Measurements from ENCODE around the gene ADAT3. TPM values are rescaled to one million over a fixed set of nuclear protein-coding genes. Genes with fewer than 3 reads are reported as not detected.

Gene ADAT3
- total and polyA plus RNA-seq, 2 of the 4 experiments (the other 2 are of a cell fraction), result 0.36 to 2.8 TPM

GRCh38 chr19:1955171-1956121, 50.2 kb downstream of the ADAT3 start:
- dilution Hi-C loops (cut with HindIII; ENCODE audit: low sequenced_read_pairs, unreplicated experiment), result no loop called here
- H4K91ac ChIP-seq (ENCODE audit: insufficient read depth, low read depth, low read length), result no peak overlapping the region
- no peak overlapping the region for H3K27ac ChIP-seq (ENCODE audit: insufficient read depth, low read length)
- H3K18ac ChIP-seq (ENCODE audit: low read depth, low read length), result no peak overlapping the region
- H2BK20ac ChIP-seq (ENCODE audit: low read depth, low read length), result no peak overlapping the region
- H4K5ac ChIP-seq (ENCODE audit: low read depth, low read length), result no peak overlapping the region
- peaks cover 12% of the 10 kb centered on the region; the same call in 1 of the 2 replicates for H3K36me3 ChIP-seq (ENCODE audit: control insufficient read depth, insufficient read depth, low read length)
- DNase-seq (no peak), ATAC-seq (ENCODE audit: low read depth) (no peak)
- ChIA-PET POLR2A (ENCODE audit: unreplicated experiment) (no interaction called here), CTCF (no interaction called here)
- no peak overlapping the region for H3K4me3 ChIP-seq (ENCODE audit: insufficient read depth, low read depth, low read length)
- H3K14ac ChIP-seq (replicated peaks; ENCODE audit: low read depth, low read length), result no peak overlapping the region
- H2BK120ac ChIP-seq (ENCODE audit: low read depth, low read length), result no peak overlapping the region
- WGBS, 2 experiments (ENCODE audit: extremely low coverage in 2 of 2, insufficient read length in 1 of 2), result 88% methylated on average over 40 of the region's 51 CpGs; no CpG with 5 or more reads in 1 of the 2 experiments
- peaks cover 86% of the 10 kb centered on the region for H4K20me1 ChIP-seq (ENCODE audit: insufficient read depth, low read length)
- no peak overlapping the region for H3K23ac ChIP-seq (ENCODE audit: low read depth, low read length)
- H3K79me1 ChIP-seq (ENCODE audit: low read depth in 1 of 2, low read length in 2 of 2), result peaks cover 12 to 70% of the 10 kb centered on the region in 2 experiments; a peak in 3 of 4 replicates
- H3K4me2 ChIP-seq (ENCODE audit: low read depth, low read length), result no peak overlapping the region
- H3K56ac ChIP-seq (ENCODE audit: extremely low read depth, insufficient read depth, low read length), result no peak overlapping the region
- H3K9me1 ChIP-seq (ENCODE audit: insufficient read depth, low read length), result peaks cover 5% of the 10 kb centered on the region; the same call in 1 of the 2 replicates
- H2AK5ac ChIP-seq (ENCODE audit: low read depth, low read length), result no peak overlapping the region
- H2BK15ac ChIP-seq (ENCODE audit: low read depth, low read length), result no peak overlapping the region
- H3K27me3 ChIP-seq (ENCODE audit: control insufficient read depth, insufficient read depth, low read length), result no peaks in the 10 kb centered on the region
- no peak overlapping the region for H2AFZ ChIP-seq (replicated peaks; ENCODE audit: low read length, poor library complexity)
- no TSS peak for BruUV-seq (replicated peaks)
- H4K8ac ChIP-seq (ENCODE audit: low read depth in 2 of 2, low read length in 2 of 2), result no peak overlapping the region
- intact Hi-C loops (cut with micrococcal nuclease), result no loop called here
- H2AK9ac ChIP-seq (replicated peaks; ENCODE audit: low read depth, low read length, poor library complexity), result peak overlapping the region; percentile 42
- no peak overlapping the region for H3K4ac ChIP-seq (ENCODE audit: low read depth, low read length)
- in situ Hi-C loops (cut with MboI; ENCODE audit: low sequenced_read_pairs), result no loop called here
- no peak overlapping the region for H2BK5ac ChIP-seq (ENCODE audit: low read depth, low read length, poor library complexity, severe bottlenecking)
- H3K9ac ChIP-seq (ENCODE audit: low read depth, low read length), result no peak overlapping the region
- no peaks in the 10 kb centered on the region for H3K9me3 ChIP-seq (ENCODE audit: control insufficient read depth, insufficient read depth, low read length)
- no peaks in the 10 kb centered on the region for H3K4me1 ChIP-seq (ENCODE audit: control insufficient read depth, insufficient read depth, low read length)
- TF ChIP-seq CTCF (conservative IDR thresholded peaks at IDR 0.05; ENCODE audit: low read depth, low read length) (no peak), CHD1 (IDR thresholded peaks at IDR 0.05; ENCODE audit: low read depth, low read length) (no peak), MXI1 (IDR thresholded peaks at IDR 0.05; ENCODE audit: borderline replicate concordance, low read depth, low read length) (no peak), MAZ (IDR thresholded peaks at IDR 0.05; ENCODE audit: borderline replicate concordance, low read depth, low read length) (no peak), RAD21 (IDR thresholded peaks at IDR 0.05; ENCODE audit: low read length) (no peak), USF2 (IDR thresholded peaks at IDR 0.05; ENCODE audit: low read depth, low read length) (no peak), NFE2L2 (IDR thresholded peaks at IDR 0.05; ENCODE audit: low read depth, low read length) (no peak), FOS (IDR thresholded peaks at IDR 0.05; ENCODE audit: low read depth, low read length) (no peak), MAFK (IDR thresholded peaks at IDR 0.05; ENCODE audit: low read depth, low read length) (no peak), POLR2A (IDR thresholded peaks at IDR 0.05; ENCODE audit: low read depth, low read length) (no peak), RFX5 (IDR thresholded peaks at IDR 0.05; ENCODE audit: low read depth, low read length) (no peak), SMC3 (IDR thresholded peaks at IDR 0.05; ENCODE audit: low read depth, low read length) (no peak), ELK1 (IDR thresholded peaks at IDR 0.05; ENCODE audit: borderline replicate concordance, low read depth, low read length) (no peak), CEBPB (IDR thresholded peaks at IDR 0.05; ENCODE audit: low read depth, low read length) (no peak), BHLHE40 (IDR thresholded peaks at IDR 0.05; ENCODE audit: low read depth, low read length) (no peak)

Measured in IMR-90 (cell line).